ENCODE measurements around the gene STN1. TPM values are rescaled to one million over a fixed set of nuclear protein-coding genes. Genes with fewer than 3 reads are reported as not detected.

The STN1 gene
- total RNA-seq, 2 donors from 2014 or later, result 15.5 to 42.7 TPM

- WGBS, result 94% methylated on average over 1 of the region's 1 CpG
- H3K27me3 ChIP-seq (replicated peaks; ENCODE audit: insufficient read depth), result no peaks in the 10 kb centered on the region
- TF ChIP-seq POLR2A (IDR thresholded peaks at IDR 0.05) (no peak), POLR2AphosphoS5 (IDR thresholded peaks at IDR 0.05) (no peak), CTCF (IDR thresholded peaks at IDR 0.05) (no peak)
- H3K4me3 ChIP-seq, result no peak overlapping the region
- H3K27ac ChIP-seq, result no peak overlapping the region
- H3K9me3 ChIP-seq, result no peaks in the 10 kb centered on the region
- no peak for DNase-seq (ENCODE audit: low spot score)
- no peaks in the 10 kb centered on the region for H3K36me3 ChIP-seq
- peaks cover 7% of the 10 kb centered on the region for H3K4me1 ChIP-seq (replicated peaks)
- intact Hi-C loops (cut with DNase I), result no loop called here
These were observed 1.7 kb upstream of the STN1 start for GRCh38 chr10:103919648-103920025.

DNA sequence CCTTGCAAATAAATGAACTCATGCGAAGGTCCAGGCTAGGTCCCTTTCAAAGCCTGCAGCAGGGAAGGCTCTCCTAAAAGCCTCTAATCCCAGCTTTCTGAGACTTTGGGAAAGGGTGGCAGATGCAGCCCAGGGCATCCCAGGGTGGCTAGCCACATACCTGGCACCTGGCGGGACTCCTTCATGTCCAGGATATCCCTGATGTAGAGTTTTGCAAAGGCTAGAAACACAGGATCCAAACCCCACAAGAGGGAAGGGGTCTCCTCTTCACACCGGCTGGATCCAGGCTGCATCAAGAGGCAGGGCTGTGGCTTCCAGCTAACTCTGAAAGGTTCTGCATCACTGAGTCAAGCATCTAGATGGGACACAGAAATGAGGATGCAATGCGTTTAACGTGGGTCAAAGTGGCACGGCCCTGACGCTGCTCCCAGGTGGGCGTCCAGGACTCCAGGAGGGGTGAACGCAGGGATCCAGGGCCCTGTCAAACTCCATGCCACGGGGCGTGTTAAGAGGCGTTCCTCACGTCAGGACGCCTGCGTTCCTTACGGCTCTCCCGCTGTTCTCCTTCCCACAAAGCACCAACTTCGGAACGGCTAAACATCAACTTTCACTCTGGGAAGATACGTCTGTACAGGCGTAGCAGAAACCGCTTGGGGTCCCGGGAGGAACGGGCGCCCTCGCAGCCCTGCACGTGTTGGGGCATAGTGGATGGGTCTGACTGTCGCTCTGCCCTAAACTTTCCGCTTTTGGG is 507 bp downstream of the STN1 start:
- no peaks in the 10 kb centered on the region for H3K27me3 ChIP-seq (replicated peaks; ENCODE audit: insufficient read depth)
- TF ChIP-seq POLR2AphosphoS5 (IDR thresholded peaks at IDR 0.05) (no peak), CTCF (IDR thresholded peaks at IDR 0.05) (no peak), POLR2A (IDR thresholded peaks at IDR 0.05) (no peak)
- H3K36me3 ChIP-seq, result no peaks in the 10 kb centered on the region
- H3K4me3 ChIP-seq, result peak overlapping the region; percentile 56 to 63
- peaks cover 7% of the 10 kb centered on the region for H3K4me1 ChIP-seq (replicated peaks)
- intact Hi-C loops (cut with DNase I), result loop anchor here (1.0 kb wide), 1 partner anchor 50 kb away; the partner anchor contains the start of gene SLK
- H3K27ac ChIP-seq, result peak overlapping the region; percentile 84 to 94
- no peaks in the 10 kb centered on the region for H3K9me3 ChIP-seq
- no peak for DNase-seq (ENCODE audit: low spot score)
- 2% methylated on average over 29 of the region's 29 CpGs for WGBS

DNA sequence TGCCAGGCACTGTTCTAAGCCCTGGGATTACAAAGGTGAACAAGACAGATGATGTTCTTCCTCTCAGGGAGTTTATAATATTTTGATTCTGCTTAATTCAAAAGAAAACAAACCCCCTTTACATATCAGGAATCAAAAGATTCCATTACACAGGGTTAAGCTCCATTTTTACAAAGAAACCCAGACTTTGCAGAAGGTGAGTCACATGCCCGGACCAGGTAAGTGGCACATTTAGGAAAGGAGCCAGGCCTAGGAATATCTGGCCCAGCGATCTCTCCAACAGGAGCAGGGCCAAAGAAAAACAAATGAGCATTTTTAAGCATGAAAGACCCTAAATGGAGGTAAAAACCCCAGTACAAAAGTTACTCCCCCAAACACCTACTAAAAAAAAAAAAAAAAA is 1.1 kb downstream of the STN1 start:
- TF ChIP-seq CTCF (IDR thresholded peaks at IDR 0.05) (no peak), POLR2A (IDR thresholded peaks at IDR 0.05) (no peak), POLR2AphosphoS5 (IDR thresholded peaks at IDR 0.05) (no peak)
- 31% methylated on average over 2 of the region's 2 CpGs for WGBS
- Histone ChIP-seq H3K27me3 (replicated peaks; ENCODE audit: insufficient read depth) (no peaks in the 10 kb centered on the region), H3K27ac (peak overlapping the region in 1 of 2 donors; percentile 94), H3K36me3 (no peaks in the 10 kb centered on the region), H3K4me3 (peak overlapping the region; percentile 56 to 63), H3K9me3 (no peaks in the 10 kb centered on the region), H3K4me1 (replicated peaks) (peaks cover 7% of the 10 kb centered on the region)
- intact Hi-C loops (cut with DNase I), result no loop called here
- DNase-seq (ENCODE audit: low spot score), result no peak

- no peaks in the 10 kb centered on the region for H3K27me3 ChIP-seq (replicated peaks; ENCODE audit: insufficient read depth)
- H3K9me3 ChIP-seq, result no peaks in the 10 kb centered on the region
- no peak overlapping the region for H3K4me3 ChIP-seq
- no peak for DNase-seq (ENCODE audit: low spot score)
- peak overlapping the region in 1 of 2 donors; percentile 8 for H3K27ac ChIP-seq
- intact Hi-C loops (cut with DNase I), result no loop called here
- WGBS, result 49% methylated on average over 1 of the region's 1 CpG
- no peaks in the 10 kb centered on the region for H3K36me3 ChIP-seq
- TF ChIP-seq POLR2A (IDR thresholded peaks at IDR 0.05), result no peak
- TF ChIP-seq POLR2AphosphoS5 (IDR thresholded peaks at IDR 0.05), result no peak
- TF ChIP-seq CTCF (IDR thresholded peaks at IDR 0.05), result no peak
- H3K4me1 ChIP-seq (replicated peaks), result peaks cover 7% of the 10 kb centered on the region
These were observed 1.7 kb downstream of the STN1 start for GRCh38 chr10:103916254-103916653.

- H3K27me3 ChIP-seq (replicated peaks; ENCODE audit: insufficient read depth), result no peaks in the 10 kb centered on the region
These were observed 2.2 kb downstream of the STN1 start for GRCh38 chr10:103915796-103916195.

More at GRCh38 chr10:103915796-103916195, 2.2 kb downstream of the STN1 start:
- TF ChIP-seq POLR2AphosphoS5 (IDR thresholded peaks at IDR 0.05), result no peak
- TF ChIP-seq CTCF (IDR thresholded peaks at IDR 0.05), result no peak
- no peak for TF ChIP-seq POLR2A (IDR thresholded peaks at IDR 0.05)
- WGBS, result 78% methylated on average over 6 of the region's 6 CpGs
- Histone ChIP-seq H3K4me3 (no peak overlapping the region), H3K36me3 (no peaks in the 10 kb centered on the region), H3K27ac (peak overlapping the region in 1 of 2 donors; percentile 8), H3K4me1 (replicated peaks) (peaks cover 7% of the 10 kb centered on the region), H3K9me3 (no peaks in the 10 kb centered on the region)
- no peak for DNase-seq (ENCODE audit: low spot score)
- intact Hi-C loops (cut with DNase I), result no loop called here
